Right lobe of liver (tissue), 6 donors: ENCODE data around the gene CCDC167. TPM values are rescaled to one million over a fixed set of nuclear protein-coding genes. Genes with fewer than 3 reads are reported as not detected.

Source experiments
- ATAC-seq, 4 donors: fragments of 200-7000 bp; cut with Tn5 transposase; one replicate each; pipeline ENCODE4 v1.9.1; 2020; ENCODE audit warnings: mild to moderate bottlenecking in 4 of 4, moderate library complexity in 4 of 4
- DNase-seq, 3 donors: peaks; one replicate each; pipeline ENCODE4 v3.0.0-alpha.2; 2020
- H3K27ac ChIP-seq, 3 donors: fragments of 200-600 bp; one replicate each; pipeline ENCODE4 v1.8.0; 2022
- H3K27me3 ChIP-seq, 2 donors: fragments of 200-600 bp; one replicate each; pipeline ENCODE4 v1.8.0; 2022
- H3K36me3 ChIP-seq, 4 donors: fragments of 200-600 bp; sonication (generic) in 1 of 4; one replicate each; pipeline versions ENCODE4 v1.5.1 to v1.8.0; 2017 to 2022; ENCODE audit warnings: control low read depth in 1 of 4
- H3K4me1 ChIP-seq, 4 donors: fragments of 200-600 bp; sonication (generic) in 1 of 4; one replicate each; pipeline versions ENCODE4 v1.5.1 to v1.8.0; 2017 to 2022; ENCODE audit warnings: control low read depth in 1 of 4
- H3K4me3 ChIP-seq, 3 donors: fragments of 200-600 bp; one replicate each; pipeline ENCODE4 v1.8.0; 2022
- H3K9me3 ChIP-seq, 4 donors: fragments of 200-600 bp; sonication (generic) in 1 of 4; one replicate each; pipeline versions ENCODE4 v1.5.1 to v1.8.0; 2017 to 2022; ENCODE audit warnings: control low read depth in 1 of 4
- CTCF ChIP-seq, 4 donors: fragments of 200-600 bp in 3 of 4; fragments of 450-650 bp in 1 of 4; IDR thresholded peaks; one replicate each; pipeline versions ENCODE4 v1.5.1 to v1.8.0; 2016 to 2022; ENCODE audit warnings: antibody characterized with exemption in 4 of 4, mild to moderate bottlenecking in 2 of 4
- POLR2A ChIP-seq: fragments of 450-650 bp; IDR thresholded peaks from one replicate; pipeline ENCODE4 v1.6.1; 2017; ENCODE audit warnings: antibody characterized with exemption, mild to moderate bottlenecking
- WGBS: methylation state at CpG from one replicate; pipeline ENCODE4 v1.1.6; 2018; ENCODE audit warnings: low coverage, low lambda C conversion rate; ENCODE audit not compliant: insufficient coverage; ENCODE audit errors: missing lambda C conversion rate; 5-methylcytosine and 5-hydroxymethylcytosine counted together
- intact Hi-C, 2 donors: fragments of 100-400 bp; cut with DNase I; formaldehyde crosslinking; loops; one replicate each; pipeline versions ENCODE4 v1.11.2 to v1.14.1; 2022
- total RNA-seq, 6 experiments: library from RNA; depleted of rRNA in 2 of 6; stranded (reverse); fragments of >200 nt in 2 of 6; fragmentation: NEBNext Ultra II Directional in 3 of 6; extraction: Animal tissue kit (Norgen Biotek cat#: 25700) in 3 of 6; gene quantifications; one replicate each; pipeline versions ENCODE4 v1.1.0 to v1.2.4, GENCODE V29; 2016 to 2023
- donor health status: DM: no; HTN: yes; CAD: no.
- donor health status: DM: no; HTN: no; CAD: no.
- donor health status: DM: no; HTN: no; CAD: no.
- donor health status: DM: no; HTN: yes; CAD: no.
- donor health status: DM: no; HTN: yes; CAD: no.

The CCDC167 gene
- total RNA-seq, 6 experiments from 2014 or later, result 16.5 to 103 (median 26.9) TPM

GRCh38 chr6:37478827-37479226, 20.9 kb downstream of the CCDC167 start:
- WGBS, result 92% methylated on average over 2 of the region's 7 CpGs
- H3K4me1 ChIP-seq, result peaks cover 0 to 2% (median 0%) of the 10 kb centered on the region in 4 donors
- intact Hi-C loops, result no loop called here
- peaks cover 5 to 29% (median 7%) of the 10 kb centered on the region in 4 donors for H3K36me3 ChIP-seq
- no peak for DNase-seq
- no peaks in the 10 kb centered on the region for H3K27me3 ChIP-seq
- H3K27ac ChIP-seq, result no peak overlapping the region
- no peak for TF ChIP-seq CTCF (IDR thresholded peaks at IDR 0.05)
- no peak for TF ChIP-seq POLR2A
- no peak overlapping the region for H3K4me3 ChIP-seq
- no peaks in the 10 kb centered on the region for H3K9me3 ChIP-seq
- ATAC-seq, result no peak

GRCh38 chr6:37477656-37478435, 21.8 kb downstream of the CCDC167 start:
- Histone ChIP-seq H3K9me3 (no peaks in the 10 kb centered on the region), H3K4me1 (peaks cover 0 to 12% (median 2%) of the 10 kb centered on the region in 4 donors), H3K4me3 (no peak overlapping the region), H3K27ac (no peak overlapping the region), H3K27me3 (no peaks in the 10 kb centered on the region), H3K36me3 (peaks cover 5 to 29% (median 7%) of the 10 kb centered on the region in 4 donors)
- ATAC-seq (no peak), DNase-seq (no peak)
- WGBS, result 86% methylated on average over 4 of the region's 18 CpGs
- TF ChIP-seq CTCF (IDR thresholded peaks at IDR 0.05), result no peak
- TF ChIP-seq POLR2A, result no peak
- intact Hi-C loops, result no loop called here

- no peak for TF ChIP-seq POLR2A
- no peak for TF ChIP-seq CTCF (IDR thresholded peaks at IDR 0.05)
- intact Hi-C loops, result no loop called here
- H3K4me3 ChIP-seq, result no peak overlapping the region
- no peaks in the 10 kb centered on the region for H3K9me3 ChIP-seq
- H3K4me1 ChIP-seq, result peaks cover 0 to 15% (median 3%) of the 10 kb centered on the region in 4 donors
- no peak for DNase-seq
- ATAC-seq, result no peak
- 60% methylated on average over 1 of the region's 3 CpGs for WGBS
- no peaks in the 10 kb centered on the region for H3K27me3 ChIP-seq
- peaks cover 5 to 33% (median 11%) of the 10 kb centered on the region in 4 donors for H3K36me3 ChIP-seq
- H3K27ac ChIP-seq, result no peak overlapping the region
Measured at GRCh38 chr6:37477191-37477590, 22.5 kb downstream of the CCDC167 start.

GRCh38 chr6:37474316-37474715, 25.4 kb downstream of the CCDC167 start:
- Histone ChIP-seq H3K27ac (no peak overlapping the region), H3K9me3 (no peaks in the 10 kb centered on the region), H3K27me3 (no peaks in the 10 kb centered on the region), H3K36me3 (peaks cover 5 to 47% (median 19%) of the 10 kb centered on the region in 4 donors), H3K4me1 (peaks cover 0 to 15% (median 3%) of the 10 kb centered on the region in 4 donors), H3K4me3 (no peak overlapping the region)
- ATAC-seq (no peak), DNase-seq (no peak)
- TF ChIP-seq POLR2A (no peak), CTCF (IDR thresholded peaks at IDR 0.05) (no peak)
- intact Hi-C loops, result no loop called here
- WGBS, result 89% methylated on average over 1 of the region's 4 CpGs
